ENCODE measurements around the gene VAV3.

The VAV3 gene

DNA sequence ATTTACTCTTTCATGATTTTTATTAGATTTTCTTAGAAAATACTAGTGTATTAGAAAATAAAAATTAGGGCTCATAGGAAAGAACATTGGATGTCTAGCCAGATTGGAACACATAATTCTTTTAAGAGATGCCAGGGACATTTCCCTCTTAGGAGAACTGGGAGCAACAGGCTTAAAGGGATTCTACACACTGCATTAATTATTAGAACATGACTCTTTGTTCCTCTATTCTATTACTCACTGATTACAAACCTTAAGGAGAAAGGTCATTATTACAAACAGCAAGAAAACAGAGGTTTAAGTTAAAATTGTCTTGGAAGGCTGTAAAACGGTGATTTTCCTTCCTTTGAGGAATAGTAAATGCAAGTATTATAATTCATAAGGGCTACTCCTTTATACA lies 32.9 kb upstream of the VAV3 start:
- H3K79me2 ChIP-seq (ENCODE audit: control insufficient read depth, insufficient read depth, low read length, unreplicated experiment): no peaks in the 10 kb centered on the region
- no peaks in the 10 kb centered on the region for H3K36me3 ChIP-seq (ENCODE audit: insufficient read depth, low read length)
- H3K27me3 ChIP-seq (ENCODE audit: insufficient read depth, low read length): no peaks in the 10 kb centered on the region
- H3K4me1 ChIP-seq (ENCODE audit: control insufficient read depth, insufficient read depth, low read length, unreplicated experiment): peaks cover 8% of the 10 kb centered on the region
- H2AFZ ChIP-seq (ENCODE audit: low read length, unreplicated experiment): no peak overlapping the region
- H3K4me3 ChIP-seq (ENCODE audit: low read depth, low read length): no peak overlapping the region
- no peak overlapping the region for H3K27ac ChIP-seq (ENCODE audit: low read depth, low read length)

DNA sequence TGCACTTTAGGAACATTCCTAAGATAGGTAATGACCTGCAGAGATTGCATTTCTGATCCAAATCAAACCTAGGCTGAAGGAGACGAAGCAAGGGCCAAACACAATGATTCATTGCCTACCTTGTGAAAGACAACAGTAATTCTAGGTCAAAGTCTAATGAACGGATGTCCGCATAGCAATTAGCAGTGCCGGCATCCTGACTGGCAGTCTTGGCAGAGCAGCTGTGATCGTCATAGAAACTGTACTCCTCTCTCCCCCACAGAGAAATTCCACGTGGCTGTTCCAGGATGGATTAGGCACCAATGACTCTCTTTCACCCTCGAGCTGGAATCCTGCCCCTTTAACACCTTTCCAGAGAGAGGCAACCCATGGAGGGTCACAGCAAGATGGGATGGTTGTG lies 28.9 kb upstream of the VAV3 start:
- no peak overlapping the region for H3K27ac ChIP-seq (ENCODE audit: low read depth, low read length)
- H3K4me3 ChIP-seq (ENCODE audit: low read depth, low read length): no peak overlapping the region
- H3K27me3 ChIP-seq (ENCODE audit: insufficient read depth, low read length): no peaks in the 10 kb centered on the region
- no peaks in the 10 kb centered on the region for H3K79me2 ChIP-seq (ENCODE audit: control insufficient read depth, insufficient read depth, low read length, unreplicated experiment)
- no peaks in the 10 kb centered on the region for H3K36me3 ChIP-seq (ENCODE audit: insufficient read depth, low read length)
- peaks cover 4% of the 10 kb centered on the region for H3K4me1 ChIP-seq (ENCODE audit: control insufficient read depth, insufficient read depth, low read length, unreplicated experiment)
- H2AFZ ChIP-seq (ENCODE audit: low read length, unreplicated experiment): no peak overlapping the region

- no peak overlapping the region for H3K4me3 ChIP-seq (ENCODE audit: low read depth, low read length)
- no peaks in the 10 kb centered on the region for H3K36me3 ChIP-seq (ENCODE audit: insufficient read depth, low read length)
- H2AFZ ChIP-seq (ENCODE audit: low read length, unreplicated experiment): no peak overlapping the region
- no peaks in the 10 kb centered on the region for H3K79me2 ChIP-seq (ENCODE audit: control insufficient read depth, insufficient read depth, low read length, unreplicated experiment)
- H3K27me3 ChIP-seq (ENCODE audit: insufficient read depth, low read length): no peaks in the 10 kb centered on the region
- H3K4me1 ChIP-seq (ENCODE audit: control insufficient read depth, insufficient read depth, low read length, unreplicated experiment): peaks cover 4% of the 10 kb centered on the region
- H3K27ac ChIP-seq (ENCODE audit: low read depth, low read length): no peak overlapping the region
Observed at GRCh38 chr1:107992347-107992746, 27.4 kb upstream of the VAV3 start.

DNA sequence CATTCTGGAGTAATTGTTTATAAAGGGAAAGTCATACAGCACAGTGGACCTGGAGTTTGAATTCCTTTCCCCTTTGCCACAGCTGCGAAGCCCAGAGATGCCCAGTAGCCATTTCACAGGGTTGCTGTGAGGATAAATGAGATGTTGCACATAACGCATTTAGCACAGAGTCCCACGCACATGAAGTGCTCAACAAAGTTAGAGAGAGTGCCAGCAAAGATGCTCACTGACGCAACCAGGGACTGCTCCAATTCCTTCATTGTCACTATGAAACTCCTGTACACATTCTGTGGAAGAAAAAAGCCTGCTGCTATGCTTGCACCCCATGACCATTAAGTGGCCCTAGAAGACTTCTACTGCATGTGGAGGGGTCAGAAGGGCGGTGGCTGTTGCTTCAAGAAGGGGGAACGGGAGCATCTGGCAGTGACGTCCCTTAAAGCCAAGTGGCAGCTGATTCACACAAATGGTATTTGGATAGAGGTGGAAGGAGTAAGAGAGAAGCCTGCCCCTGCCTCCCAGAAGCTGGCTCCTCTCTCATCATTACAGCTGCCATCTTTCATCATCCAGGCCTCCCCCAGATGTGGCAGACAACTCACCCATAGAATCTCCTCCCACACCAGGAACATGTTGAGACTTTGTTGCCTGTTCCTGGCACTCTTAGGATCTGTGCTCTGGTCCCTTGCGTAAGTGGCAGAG lies 26.5 kb upstream of the VAV3 start:
- Histone ChIP-seq H3K36me3 (ENCODE audit: insufficient read depth, low read length) (no peaks in the 10 kb centered on the region), H3K27me3 (ENCODE audit: insufficient read depth, low read length) (no peaks in the 10 kb centered on the region), H3K27ac (ENCODE audit: low read depth, low read length) (no peak overlapping the region), H3K4me1 (ENCODE audit: control insufficient read depth, insufficient read depth, low read length, unreplicated experiment) (peaks cover 4% of the 10 kb centered on the region), H3K4me3 (ENCODE audit: low read depth, low read length) (no peak overlapping the region), H2AFZ (ENCODE audit: low read length, unreplicated experiment) (no peak overlapping the region), H3K79me2 (ENCODE audit: control insufficient read depth, insufficient read depth, low read length, unreplicated experiment) (no peaks in the 10 kb centered on the region)

DNA sequence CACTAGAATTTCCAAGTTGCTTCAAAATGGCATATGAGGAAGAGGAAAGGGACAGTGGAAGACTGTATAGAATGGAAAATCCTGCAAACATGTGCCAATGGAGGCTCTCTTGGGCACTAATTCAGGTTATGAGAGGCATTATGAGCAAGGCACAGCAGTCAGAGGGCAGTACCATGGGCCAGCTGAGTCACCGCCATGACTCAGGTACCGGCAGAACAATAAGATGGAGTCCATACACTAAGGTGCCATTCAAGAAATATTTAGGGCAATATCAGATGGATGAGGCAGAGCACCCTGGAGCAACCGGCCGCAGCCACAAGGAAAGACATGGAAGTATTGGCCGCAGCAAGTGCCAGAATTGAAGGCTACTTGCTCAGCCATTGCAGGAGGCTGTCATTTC lies 25.6 kb upstream of the VAV3 start:
- no peaks in the 10 kb centered on the region for H3K36me3 ChIP-seq (ENCODE audit: insufficient read depth, low read length)
- H3K27ac ChIP-seq (ENCODE audit: low read depth, low read length): no peak overlapping the region
- peaks cover 4% of the 10 kb centered on the region for H3K4me1 ChIP-seq (ENCODE audit: control insufficient read depth, insufficient read depth, low read length, unreplicated experiment)
- no peaks in the 10 kb centered on the region for H3K27me3 ChIP-seq (ENCODE audit: insufficient read depth, low read length)
- H3K79me2 ChIP-seq (ENCODE audit: control insufficient read depth, insufficient read depth, low read length, unreplicated experiment): no peaks in the 10 kb centered on the region
- no peak overlapping the region for H2AFZ ChIP-seq (ENCODE audit: low read length, unreplicated experiment)
- no peak overlapping the region for H3K4me3 ChIP-seq (ENCODE audit: low read depth, low read length)

DNA sequence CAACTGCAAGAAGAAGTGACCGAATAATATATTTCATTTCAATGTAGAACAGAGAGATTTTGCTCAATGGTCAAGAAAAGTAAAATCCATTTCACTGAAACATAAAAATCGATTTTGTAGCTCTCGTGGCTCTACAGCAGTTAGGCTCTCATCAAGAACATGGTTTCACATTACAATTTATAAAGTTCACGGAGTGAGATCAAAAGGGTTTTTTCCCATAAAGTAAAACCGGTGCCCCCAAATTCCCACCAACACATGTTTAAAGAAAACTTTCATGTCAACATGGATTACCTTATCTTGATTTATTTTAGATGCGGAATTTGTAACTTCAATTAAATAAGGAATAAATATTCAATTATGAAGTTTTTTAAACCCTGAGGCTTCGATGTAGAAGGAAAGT lies 16.3 kb upstream of the VAV3 start:
- H3K36me3 ChIP-seq (ENCODE audit: insufficient read depth, low read length): no peaks in the 10 kb centered on the region
- H3K79me2 ChIP-seq (ENCODE audit: control insufficient read depth, insufficient read depth, low read length, unreplicated experiment): no peaks in the 10 kb centered on the region
- H2AFZ ChIP-seq (ENCODE audit: low read length, unreplicated experiment): no peak overlapping the region

GRCh38 chr1:107979926-107980325 lies 14.9 kb upstream of the VAV3 start:
- no peak overlapping the region for H2AFZ ChIP-seq (ENCODE audit: low read length, unreplicated experiment)
- H3K4me1 ChIP-seq (ENCODE audit: control insufficient read depth, insufficient read depth, low read length, unreplicated experiment): no peaks in the 10 kb centered on the region
- peaks cover 15% of the 10 kb centered on the region; the same call in 1 of the 2 replicates for H3K27me3 ChIP-seq (ENCODE audit: insufficient read depth, low read length)
- H3K36me3 ChIP-seq (ENCODE audit: insufficient read depth, low read length): no peaks in the 10 kb centered on the region
- no peaks in the 10 kb centered on the region for H3K79me2 ChIP-seq (ENCODE audit: control insufficient read depth, insufficient read depth, low read length, unreplicated experiment)
- H3K4me3 ChIP-seq (ENCODE audit: low read depth, low read length): no peak overlapping the region
- H3K27ac ChIP-seq (ENCODE audit: low read depth, low read length): no peak overlapping the region

More for the DNA sequence above, 16.3 kb upstream of the VAV3 start:
- no peaks in the 10 kb centered on the region for H3K4me1 ChIP-seq (ENCODE audit: control insufficient read depth, insufficient read depth, low read length, unreplicated experiment)
- no peak overlapping the region for H3K4me3 ChIP-seq (ENCODE audit: low read depth, low read length)
- no peak overlapping the region for H3K27ac ChIP-seq (ENCODE audit: low read depth, low read length)
- peaks cover 13% of the 10 kb centered on the region; the same call in 1 of the 2 replicates for H3K27me3 ChIP-seq (ENCODE audit: insufficient read depth, low read length)

DNA sequence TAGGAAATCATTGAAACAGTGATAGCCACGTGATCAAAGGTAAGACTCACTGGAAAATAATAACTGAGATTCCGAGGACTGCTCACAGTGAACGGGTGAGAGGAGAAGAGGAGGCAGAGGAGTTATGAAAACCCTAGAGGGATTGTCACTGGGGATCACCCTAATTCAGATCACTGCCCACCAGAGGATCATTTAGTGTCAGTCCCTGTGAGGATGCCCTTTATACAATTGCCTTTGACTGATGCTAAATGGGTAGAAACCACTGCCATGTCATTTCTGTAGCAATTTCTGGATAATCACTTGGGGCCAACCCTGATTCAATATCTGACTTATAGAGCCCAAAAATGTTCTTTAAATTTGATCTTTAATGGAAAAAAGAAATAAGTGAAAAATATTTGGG lies 14.1 kb upstream of the VAV3 start:
- Histone ChIP-seq H3K36me3 (ENCODE audit: insufficient read depth, low read length) (no peaks in the 10 kb centered on the region), H3K4me3 (ENCODE audit: low read depth, low read length) (no peak overlapping the region), H3K79me2 (ENCODE audit: control insufficient read depth, insufficient read depth, low read length, unreplicated experiment) (no peaks in the 10 kb centered on the region), H2AFZ (ENCODE audit: low read length, unreplicated experiment) (no peak overlapping the region), H3K27me3 (ENCODE audit: insufficient read depth, low read length) (peaks cover 16% of the 10 kb centered on the region; the same call in 1 of the 2 replicates), H3K27ac (ENCODE audit: low read depth, low read length) (no peak overlapping the region), H3K4me1 (ENCODE audit: control insufficient read depth, insufficient read depth, low read length, unreplicated experiment) (no peaks in the 10 kb centered on the region)

DNA sequence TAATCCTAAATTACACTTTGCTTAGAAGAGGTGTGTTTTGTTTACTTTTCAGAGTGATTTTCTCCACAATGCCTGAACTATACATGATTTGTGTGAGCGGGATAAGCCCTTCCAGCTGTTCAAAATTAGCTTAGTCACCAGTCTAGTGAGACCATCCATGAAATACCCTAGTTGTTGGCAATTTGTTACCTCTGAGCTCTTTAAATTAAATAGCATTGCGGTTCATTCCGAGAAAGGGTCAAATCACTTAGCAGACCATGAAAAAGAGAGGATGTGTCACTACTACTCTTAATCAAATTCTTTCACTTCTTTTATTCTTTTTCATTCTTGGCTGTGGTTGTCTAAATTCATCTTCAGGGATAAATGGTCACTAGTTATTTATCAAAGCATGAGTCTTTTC lies 11.9 kb upstream of the VAV3 start:
- Histone ChIP-seq H3K27me3 (ENCODE audit: insufficient read depth, low read length) (peaks cover 7% of the 10 kb centered on the region; the same call in 1 of the 2 replicates), H3K79me2 (ENCODE audit: control insufficient read depth, insufficient read depth, low read length, unreplicated experiment) (no peaks in the 10 kb centered on the region), H3K4me3 (ENCODE audit: low read depth, low read length) (no peak overlapping the region), H3K27ac (ENCODE audit: low read depth, low read length) (no peak overlapping the region), H3K36me3 (ENCODE audit: insufficient read depth, low read length) (no peaks in the 10 kb centered on the region), H3K4me1 (ENCODE audit: control insufficient read depth, insufficient read depth, low read length, unreplicated experiment) (no peaks in the 10 kb centered on the region), H2AFZ (ENCODE audit: low read length, unreplicated experiment) (no peak overlapping the region)

DNA sequence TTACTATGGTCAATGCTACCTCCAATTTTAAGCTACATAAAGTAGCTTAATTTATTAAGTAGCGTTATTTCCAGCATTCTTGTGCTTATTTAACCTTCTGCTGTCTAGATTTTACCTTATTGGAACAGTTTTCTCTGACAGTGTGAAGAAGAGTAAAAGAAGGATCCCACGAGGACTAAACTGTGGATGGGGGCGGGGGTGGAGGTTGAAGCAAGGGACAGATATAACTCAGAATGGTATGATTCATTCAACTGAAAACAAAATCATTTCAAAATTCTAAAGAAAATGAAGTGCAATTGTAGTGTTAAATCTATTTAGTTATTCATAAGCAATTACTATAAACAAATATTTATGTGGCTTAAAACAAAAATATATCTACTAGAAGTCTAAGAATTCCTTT lies 11.5 kb upstream of the VAV3 start:
- Histone ChIP-seq H3K36me3 (ENCODE audit: insufficient read depth, low read length) (no peaks in the 10 kb centered on the region), H3K4me1 (ENCODE audit: control insufficient read depth, insufficient read depth, low read length, unreplicated experiment) (no peaks in the 10 kb centered on the region), H3K79me2 (ENCODE audit: control insufficient read depth, insufficient read depth, low read length, unreplicated experiment) (no peaks in the 10 kb centered on the region), H3K4me3 (ENCODE audit: low read depth, low read length) (no peak overlapping the region), H3K27me3 (ENCODE audit: insufficient read depth, low read length) (peaks cover 9% of the 10 kb centered on the region; the same call in 1 of the 2 replicates), H3K27ac (ENCODE audit: low read depth, low read length) (no peak overlapping the region), H2AFZ (ENCODE audit: low read length, unreplicated experiment) (no peak overlapping the region)

DNA sequence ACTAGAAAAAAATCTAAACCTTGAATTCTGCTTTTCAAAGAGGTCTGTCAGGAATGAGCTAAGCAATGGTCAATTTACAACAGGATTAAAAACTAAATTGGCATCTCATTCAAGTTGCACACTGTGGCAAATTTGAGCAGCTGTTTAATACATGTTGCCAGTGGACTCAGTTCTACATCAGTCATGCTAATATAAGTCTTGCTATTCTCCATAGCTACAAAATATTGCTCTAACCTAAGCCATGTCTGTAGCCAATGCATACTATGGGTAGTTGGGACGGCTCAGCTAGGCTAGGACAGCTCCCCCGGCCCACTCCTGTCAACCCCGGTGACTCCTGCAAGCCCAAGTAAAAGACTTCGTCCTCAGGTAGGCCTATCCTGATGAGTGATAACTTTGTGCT lies 10.9 kb upstream of the VAV3 start:
- Histone ChIP-seq H3K36me3 (ENCODE audit: insufficient read depth, low read length) (no peaks in the 10 kb centered on the region), H3K27ac (ENCODE audit: low read depth, low read length) (no peak overlapping the region), H3K27me3 (ENCODE audit: insufficient read depth, low read length) (peaks cover 10% of the 10 kb centered on the region; the same call in 1 of the 2 replicates), H3K79me2 (ENCODE audit: control insufficient read depth, insufficient read depth, low read length, unreplicated experiment) (no peaks in the 10 kb centered on the region), H3K4me1 (ENCODE audit: control insufficient read depth, insufficient read depth, low read length, unreplicated experiment) (no peaks in the 10 kb centered on the region), H2AFZ (ENCODE audit: low read length, unreplicated experiment) (no peak overlapping the region), H3K4me3 (ENCODE audit: low read depth, low read length) (no peak overlapping the region)
